T-helper 2 cell treated with Interferon-gamma antibody and Interleukin-4, amounts not matched to agents 100 ng/mL and 5 ng/mL, for 36 hours (primary cell): ENCODE measurements around the gene ZNF688. TPM values are rescaled to one million over a fixed set of nuclear protein-coding genes. Genes with fewer than 3 reads are reported as not detected.

Experiments
- intact Hi-C: fragments of 100-400 bp; cut with micrococcal nuclease; formaldehyde crosslinking; loops from one replicate; pipeline ENCODE4 v1.15.1; 2023
- total RNA-seq: library from RNA; stranded (reverse); gene quantifications from 2 replicates; pipeline ENCODE4 v1.2.3, GENCODE V29; 2022

The ZNF688 gene
- total RNA-seq, 1 donor from 2014 or later: 13.9 TPM

DNA sequence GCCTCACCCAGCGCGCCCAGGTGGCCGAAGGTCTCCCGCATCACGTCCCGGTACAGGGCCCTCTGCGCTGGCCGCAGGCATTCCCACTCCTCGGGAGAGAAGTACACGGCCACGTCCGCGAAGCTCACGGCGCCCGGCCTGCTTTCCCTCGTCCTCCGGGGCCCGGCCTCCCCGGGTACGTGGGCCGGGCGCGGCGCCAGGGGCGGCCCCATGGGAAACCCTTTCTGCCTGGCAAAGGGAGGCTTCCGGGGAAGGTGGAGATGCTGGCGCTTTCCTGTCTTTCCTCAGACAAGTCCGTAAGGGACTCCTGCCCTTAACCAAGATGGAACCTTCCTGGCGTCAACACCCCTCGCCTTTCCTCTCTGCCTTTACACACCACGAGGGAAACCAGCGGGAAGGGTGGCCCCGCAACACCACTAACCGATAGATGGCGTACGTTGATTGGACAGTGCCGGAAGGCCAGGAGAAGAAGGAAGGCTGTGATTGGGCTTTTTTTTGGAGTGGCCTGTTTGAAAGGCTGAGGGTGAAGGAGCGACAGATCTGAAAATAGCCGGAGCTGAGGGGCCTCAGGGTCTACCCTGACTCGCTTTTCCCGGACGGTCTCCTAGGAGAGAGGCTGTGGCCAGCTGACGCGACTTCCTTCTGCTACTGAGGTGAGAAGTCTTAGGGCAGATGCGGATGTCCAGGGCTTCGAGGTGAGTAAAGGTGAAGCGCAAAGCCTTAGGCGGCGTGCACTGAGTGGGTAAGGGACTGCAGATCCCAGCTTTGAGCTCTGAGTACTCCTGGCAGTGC, 14.1 kb upstream of the ZNF688 start, which contains the start of gene ZNF785:
TSS of gene ZNF785 (minus strand) at position 298 of the 792 bp plus-strand sequence. CDS start at position 212, 86 bp downstream.
- intact Hi-C loops: loop anchor here (1.0 to 2.0 kb wide), 6 partner anchors 13 to 65 kb away; partner anchors contain the start of genes PRR14, ZNF747, ZNF764 and ZNF768

DNA sequence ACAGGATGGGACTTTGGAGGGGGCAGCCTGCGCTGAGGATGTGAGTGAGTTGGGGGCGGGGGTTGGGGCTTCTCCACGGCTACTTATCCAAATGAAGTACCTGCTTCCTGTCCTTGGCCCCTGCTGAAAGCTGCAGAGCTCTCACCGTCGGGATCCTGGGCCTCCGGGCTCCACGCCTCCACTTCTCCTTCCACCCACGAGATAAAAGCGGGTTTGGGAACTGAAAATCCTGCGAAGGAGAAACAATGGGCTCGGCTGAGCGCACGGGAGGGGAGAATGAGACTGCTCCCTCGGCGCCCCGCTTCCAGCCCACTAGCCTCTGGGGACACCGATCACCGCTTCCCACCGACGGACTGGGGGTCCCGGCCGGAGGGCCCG, 13.5 kb upstream of the ZNF688 start:
- intact Hi-C loops: loop anchor here (1.0 to 2.0 kb wide), 5 partner anchors 13 to 66 kb away; partner anchors contain the start of genes PRR14, ZNF747 and ZNF764

DNA sequence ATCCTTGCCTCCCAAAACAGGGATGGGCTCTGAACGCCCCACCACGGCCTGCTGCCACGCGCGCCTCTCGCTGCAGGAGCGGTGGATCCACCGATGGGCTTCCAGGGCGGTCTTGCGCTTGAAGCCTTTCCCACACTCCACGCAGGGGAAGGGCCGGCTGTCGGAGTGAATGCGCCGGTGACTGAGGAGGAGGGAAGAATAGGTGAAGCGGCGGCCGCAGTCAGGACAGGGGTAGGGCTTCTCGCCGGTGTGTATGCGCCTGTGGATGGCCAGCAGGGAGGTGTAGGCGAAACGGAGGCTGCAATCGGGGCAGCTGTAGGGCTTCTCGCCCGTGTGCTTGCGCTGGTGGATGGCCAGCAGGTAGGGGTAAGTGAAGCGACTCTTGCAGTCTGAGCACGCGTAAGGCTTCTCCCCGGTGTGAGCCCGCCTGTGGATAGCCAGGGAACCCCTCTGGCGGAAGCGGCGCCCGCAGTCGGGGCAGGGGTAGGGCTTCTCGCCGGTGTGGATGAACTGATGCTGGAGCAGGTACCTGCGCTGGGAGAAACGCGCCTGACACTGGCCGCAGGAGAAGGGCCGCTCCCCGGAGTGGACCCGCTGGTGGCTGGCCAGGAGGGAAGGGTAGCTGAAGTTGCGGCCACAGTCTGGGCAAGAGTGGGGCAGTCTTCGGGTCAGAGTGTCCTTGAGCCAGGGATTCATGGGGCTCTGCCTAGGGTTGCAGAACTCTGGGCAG, 11.3 kb upstream of the ZNF688 start:
- intact Hi-C loops: no loop called here

DNA sequence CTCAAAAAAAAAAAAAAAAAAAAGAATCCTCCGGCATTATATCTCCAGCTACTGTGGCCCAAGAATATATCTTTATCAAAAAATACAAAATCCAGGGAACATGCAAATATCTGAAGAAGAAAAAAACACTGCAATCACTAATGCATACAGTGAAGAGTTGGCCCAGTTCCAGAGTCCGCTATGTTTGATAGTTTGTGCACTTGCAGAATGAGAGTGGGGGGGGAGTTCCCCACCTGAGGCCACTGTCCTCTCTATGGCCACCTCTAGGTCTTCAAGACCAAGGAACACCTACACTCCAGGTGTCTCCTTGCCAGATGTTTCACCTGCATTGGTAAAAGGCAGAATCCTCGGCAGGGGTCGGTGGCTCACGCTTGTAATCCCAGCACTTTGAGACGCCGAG, 9.9 kb upstream of the ZNF688 start:
- intact Hi-C loops: no loop called here

DNA sequence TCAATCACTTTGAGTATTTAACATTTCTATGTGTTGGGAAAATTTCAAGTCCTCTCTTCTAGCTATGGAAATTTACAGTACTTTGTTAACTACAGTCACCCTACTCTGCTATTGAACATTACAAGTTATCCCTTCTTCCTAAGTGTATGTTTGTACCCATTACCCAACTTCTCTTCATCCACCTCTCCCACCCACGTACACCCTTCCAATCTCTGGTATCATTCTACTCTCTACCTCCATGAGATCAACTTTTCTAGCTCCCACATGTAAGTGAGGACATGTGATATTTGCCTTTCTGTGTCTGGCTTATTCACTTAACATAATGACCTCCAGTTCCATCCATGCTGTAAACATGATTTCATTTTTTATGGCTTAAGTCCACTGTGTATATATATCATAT, 3.2 kb upstream of the ZNF688 start:
- intact Hi-C loops: loop anchor here (5.0 kb wide), 1 partner anchor 348 kb away; the partner anchor contains the start of gene FBXL19

DNA sequence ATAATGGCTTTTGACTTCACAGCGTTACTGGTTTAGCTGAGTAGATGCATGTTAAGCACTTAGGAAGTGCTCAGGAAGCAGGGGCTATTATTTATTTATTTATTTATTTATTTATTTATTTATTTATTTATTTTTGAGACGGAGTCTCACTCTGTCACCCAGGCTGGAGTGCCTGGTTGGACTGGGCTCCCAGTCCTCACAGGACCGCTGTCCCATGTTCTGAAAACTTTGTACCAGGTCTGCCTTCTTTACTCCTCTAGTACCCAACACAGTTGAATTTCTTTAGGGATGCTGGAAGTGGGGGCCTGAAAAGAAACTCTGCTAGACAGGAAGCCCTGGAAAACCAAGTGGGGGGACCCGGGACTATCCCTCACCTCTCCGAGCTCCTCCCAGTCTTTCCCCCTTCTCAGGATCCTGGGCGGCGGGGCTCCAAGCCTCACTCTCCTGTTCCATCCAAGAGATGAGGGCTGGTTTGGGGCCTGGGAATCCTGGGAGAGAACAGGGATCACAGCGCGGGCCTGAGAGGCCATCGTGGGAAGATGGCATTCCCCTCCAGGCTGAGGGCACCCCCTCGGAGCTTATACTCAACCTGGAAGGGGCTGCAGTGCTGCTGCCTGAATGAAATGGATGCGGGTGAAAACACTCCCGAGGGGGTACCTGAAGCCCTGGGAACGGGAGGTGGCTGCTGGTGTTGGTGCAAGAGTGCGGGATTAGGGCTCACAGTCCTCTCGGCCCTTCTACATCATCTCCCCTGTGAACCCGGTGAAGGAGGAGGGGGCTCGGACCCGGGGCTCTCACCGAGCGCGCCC, 674 bp downstream of the ZNF688 start:
- intact Hi-C loops: loop anchor here (5.0 kb wide), 1 partner anchor 351 kb away; the partner anchor contains the start of gene FBXL19

DNA sequence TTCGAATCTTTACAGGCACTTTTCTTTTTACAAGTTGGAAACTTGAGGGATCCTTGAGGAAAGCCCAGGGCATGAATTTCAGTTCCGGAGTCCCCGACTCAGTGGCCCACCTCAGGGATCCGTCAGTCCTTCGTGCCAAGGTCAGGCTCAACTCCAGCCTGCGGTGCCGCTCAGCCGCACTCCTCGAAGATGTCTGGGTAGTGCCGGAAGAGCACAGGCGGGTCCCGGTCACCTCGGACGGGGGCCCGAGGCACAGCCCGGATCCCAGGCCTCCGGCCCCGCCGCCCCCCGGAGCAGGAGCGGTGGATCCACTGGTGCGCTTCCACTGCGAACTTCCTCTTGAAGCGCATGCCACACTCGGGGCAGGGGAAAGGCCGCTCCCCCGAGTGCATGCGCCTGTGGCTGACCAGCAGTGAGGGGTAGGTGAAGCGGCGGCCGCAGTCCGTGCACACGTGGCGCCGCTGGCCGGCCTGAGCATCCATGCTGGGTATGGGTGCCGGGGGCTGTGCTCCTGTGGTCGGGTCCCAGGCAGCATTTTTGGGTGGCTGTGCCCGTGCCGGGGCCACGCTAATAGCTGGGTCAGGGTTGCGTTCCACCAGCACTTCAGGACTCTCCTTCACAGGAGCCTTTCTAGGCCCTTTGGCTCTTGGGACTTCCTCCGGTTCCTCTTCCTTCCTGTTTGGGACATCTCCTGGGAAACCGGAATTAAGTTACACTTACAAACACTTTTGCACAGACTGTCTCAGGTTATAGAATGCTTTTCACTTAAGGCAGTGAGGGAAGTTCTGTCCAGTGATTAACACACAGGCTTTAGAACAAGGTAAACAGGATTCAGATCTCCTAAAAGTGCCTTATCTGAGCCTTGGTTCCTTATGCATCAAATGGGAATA, 1.5 kb downstream of the ZNF688 start:
- intact Hi-C loops: loop anchor here (5.0 kb wide), 2 partner anchors 352 to 503 kb away; partner anchors contain the start of genes ALDOA and FBXL19

DNA sequence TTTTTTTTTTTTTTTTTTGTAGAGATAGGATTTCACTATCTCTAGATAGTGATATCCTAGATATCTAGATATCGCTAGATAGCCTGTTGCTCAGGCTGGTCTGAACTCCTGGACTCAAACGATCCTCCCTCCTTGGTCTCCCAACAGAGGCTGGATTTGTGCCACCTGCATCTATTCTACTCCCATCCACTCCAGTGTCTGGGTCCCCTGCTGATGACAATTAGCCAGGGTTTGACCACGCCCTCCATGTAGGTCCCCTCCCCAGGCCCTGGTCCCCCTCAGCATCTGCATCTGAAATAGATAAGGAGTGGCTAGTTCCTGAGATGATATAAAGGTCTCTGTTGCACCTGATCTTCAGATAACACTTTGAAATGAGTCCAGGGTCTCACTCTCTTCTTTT, 2.2 kb downstream of the ZNF688 start:
- intact Hi-C loops: loop anchor here (5.0 kb wide), 1 partner anchor 502 kb away; the partner anchor contains the start of gene ALDOA

DNA sequence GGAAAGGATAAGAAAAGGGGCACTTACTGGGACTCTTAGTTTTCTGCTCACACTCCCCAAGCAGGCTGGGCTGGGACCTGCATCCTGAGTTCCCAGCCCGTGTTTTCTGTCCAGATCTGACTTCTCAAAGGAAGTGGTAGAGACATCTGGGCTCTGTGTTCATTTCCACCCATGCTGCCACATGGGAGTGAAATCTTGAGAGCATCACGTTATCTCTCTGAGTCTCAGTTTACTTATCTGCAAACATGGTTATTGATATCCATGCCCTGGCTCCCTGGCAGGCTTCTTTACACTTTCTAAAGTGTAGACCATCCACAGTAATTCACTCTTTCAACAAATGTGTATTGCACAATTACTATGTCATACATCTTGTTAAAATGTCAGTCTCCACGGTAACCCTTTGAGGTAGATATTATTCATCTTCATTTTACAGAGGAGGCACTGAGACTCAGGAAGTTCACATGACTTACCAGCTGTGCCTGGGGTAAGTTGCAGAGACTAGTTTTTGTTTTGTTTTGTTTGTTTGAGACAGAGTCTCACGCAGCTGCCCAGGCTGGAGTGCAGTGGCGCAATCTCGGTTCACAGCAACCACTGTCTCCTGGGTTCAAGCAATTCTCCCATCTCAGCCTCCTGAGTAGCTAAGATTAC, 3.4 kb downstream of the ZNF688 start:
- intact Hi-C loops: loop anchor here (5.0 kb wide), 1 partner anchor 501 kb away; the partner anchor contains the start of gene ALDOA

DNA sequence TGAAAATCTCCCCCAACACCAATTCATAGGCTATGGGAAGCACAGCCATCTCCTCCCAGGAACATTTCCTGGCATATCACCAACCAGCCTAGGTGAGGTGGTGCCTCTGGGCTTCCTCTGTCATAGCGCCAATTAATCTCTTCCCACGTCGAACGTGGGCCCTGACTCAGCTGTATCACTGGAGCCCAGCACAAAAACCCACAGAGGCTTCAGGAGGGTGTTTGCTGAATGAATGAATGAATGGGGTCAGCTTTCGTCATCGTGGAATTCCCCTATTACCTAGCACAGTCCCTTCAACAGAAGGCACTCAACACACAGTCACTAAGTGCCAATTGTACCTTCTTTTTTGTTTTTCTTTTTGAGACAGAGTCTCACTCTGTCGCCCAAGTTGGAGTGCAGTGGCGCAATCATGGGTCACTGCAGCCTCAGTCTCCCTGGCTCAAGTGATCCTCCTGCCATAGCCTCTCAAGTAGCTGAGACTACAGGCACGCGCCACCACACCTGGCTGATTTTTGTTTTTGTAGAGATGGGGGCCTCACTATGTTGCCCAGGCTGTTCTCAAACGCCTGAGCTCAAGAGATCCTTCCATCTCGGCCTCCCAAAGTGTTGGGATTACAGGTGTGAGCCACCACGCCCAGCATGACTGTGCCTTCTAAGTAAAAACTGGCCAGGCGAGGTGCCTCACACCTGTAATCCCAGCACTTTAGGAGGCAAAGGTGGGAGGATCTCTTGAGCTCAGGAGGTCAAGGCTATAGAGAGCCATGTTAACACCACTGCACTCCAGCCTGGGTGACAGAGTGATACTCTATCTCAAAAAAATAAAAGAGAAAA, 4.1 kb downstream of the ZNF688 start:
- intact Hi-C loops: loop anchor here (5.0 kb wide), 1 partner anchor 500 kb away; the partner anchor contains the start of gene ALDOA

DNA sequence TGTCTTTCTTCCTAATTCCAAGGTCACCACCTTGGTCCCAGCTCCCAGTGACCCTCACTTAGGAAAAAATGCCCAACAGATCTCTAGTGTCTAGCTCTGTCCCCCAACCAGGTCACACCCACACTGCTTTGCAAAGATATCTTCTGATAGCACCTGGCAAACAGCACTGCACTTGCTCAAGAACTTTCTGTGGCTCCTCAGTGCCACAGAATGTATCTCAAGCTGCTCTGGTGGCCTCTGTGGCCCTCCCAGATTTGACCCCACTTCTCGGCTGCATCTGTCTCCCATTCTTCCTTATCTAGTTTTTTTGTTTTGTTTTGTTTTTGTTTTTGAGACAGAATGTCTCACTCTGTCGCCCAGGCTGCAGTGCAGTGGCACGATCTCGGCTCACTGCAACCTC, 5.0 kb downstream of the ZNF688 start:
- intact Hi-C loops: loop anchor here (5.0 kb wide), 1 partner anchor 499 kb away; the partner anchor contains the start of gene ALDOA

DNA sequence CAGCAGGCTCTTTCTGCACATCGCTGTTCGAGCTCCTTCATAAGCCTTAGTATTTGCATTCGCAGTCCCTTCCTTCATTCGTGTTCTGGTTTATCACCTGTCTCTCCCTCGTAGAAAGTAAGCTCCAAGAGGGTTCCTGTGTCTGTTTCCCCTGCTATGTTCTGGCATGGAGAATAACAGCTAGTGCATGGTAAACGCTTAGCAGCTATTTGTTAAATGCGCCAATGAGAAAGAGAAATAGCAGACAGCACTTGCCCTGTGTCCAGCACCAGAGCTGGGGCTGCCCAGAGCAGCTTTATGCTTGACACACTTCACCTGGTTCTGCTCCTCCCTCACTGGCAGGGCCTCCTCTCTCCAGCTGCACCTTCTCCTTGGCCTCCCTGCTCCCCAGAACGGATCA, 5.5 kb downstream of the ZNF688 start:
- intact Hi-C loops: loop anchor here (5.0 kb wide), 1 partner anchor 499 kb away; the partner anchor contains the start of gene ALDOA

DNA sequence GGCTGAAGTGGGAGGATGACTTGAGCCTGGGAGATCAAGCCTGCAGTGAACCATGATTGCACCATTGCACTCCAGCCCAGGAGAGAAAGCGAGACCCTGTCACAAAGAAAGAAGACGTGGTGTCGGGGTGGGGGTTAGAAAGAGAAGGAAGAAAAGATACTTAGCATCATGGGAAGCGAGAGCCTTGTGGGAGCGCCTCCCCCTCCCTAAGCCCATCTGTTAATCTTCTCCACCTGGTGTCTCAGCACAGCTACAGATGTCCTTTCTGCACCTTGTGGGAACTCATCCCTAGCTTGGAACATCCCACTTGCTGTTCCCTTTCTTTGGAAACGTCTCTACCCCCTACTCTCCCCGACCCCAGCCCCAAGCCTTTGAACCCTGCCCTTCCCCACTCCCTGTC, 6.0 kb downstream of the ZNF688 start:
- intact Hi-C loops: loop anchor here (5.0 kb wide), 1 partner anchor 498 kb away; the partner anchor contains the start of gene ALDOA

DNA sequence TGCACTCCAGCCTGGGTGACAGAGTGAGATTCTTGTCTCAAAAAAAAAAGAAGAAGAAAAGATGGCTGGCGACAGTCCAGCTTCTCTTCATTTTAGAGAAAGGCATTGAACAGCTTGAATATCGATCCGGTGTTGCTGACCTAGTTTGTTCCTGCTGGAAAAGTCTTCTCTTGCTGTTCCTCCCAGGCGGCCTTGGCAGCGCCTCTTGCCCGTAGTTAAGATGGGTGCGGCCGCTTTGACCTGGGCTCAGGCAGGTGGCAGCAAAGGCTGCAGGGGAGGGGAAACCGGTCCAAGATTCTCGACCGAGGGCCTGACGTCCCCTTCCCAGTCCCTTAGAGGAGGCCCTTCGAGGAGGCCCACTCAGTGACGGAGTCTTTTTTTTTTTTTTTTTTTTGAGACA, 9.5 kb downstream of the ZNF688 start:
- intact Hi-C loops: no loop called here

DNA sequence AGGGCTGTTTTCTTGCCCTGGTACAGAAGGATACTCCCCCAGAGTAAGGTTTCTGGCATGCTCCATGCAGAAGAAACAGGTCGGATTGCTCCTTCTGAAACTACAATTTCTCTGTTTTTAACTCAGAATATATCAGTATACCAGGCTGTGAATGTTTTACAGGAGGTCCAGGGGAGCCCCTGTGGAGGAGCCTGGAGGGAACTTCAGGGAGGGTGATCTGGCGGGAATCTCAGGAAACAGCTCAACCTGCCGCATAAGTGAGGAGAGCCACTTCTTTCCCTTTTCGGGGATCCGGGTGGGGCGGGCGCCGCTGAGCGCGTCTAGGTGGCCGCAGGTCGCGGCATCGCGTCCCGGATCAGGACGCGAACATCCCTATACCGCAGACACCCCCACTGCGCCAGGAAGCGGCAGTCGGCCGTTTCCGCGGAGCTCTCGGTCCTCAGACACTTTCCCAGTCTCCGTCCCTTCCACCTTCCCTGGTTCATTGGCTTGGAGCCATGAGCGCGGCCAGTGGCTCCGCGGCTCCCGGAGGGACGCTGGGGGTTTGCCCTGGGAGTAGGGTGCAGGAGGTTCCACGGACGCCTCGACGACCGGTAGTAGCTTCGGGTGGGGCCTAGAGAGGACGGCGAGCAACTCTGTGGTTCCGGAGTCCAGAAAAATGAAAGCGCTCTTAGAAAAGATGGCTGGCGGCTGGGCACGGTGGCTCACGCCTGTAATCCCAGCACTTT, 10.3 kb downstream of the ZNF688 start:
- intact Hi-C loops: no loop called here

DNA sequence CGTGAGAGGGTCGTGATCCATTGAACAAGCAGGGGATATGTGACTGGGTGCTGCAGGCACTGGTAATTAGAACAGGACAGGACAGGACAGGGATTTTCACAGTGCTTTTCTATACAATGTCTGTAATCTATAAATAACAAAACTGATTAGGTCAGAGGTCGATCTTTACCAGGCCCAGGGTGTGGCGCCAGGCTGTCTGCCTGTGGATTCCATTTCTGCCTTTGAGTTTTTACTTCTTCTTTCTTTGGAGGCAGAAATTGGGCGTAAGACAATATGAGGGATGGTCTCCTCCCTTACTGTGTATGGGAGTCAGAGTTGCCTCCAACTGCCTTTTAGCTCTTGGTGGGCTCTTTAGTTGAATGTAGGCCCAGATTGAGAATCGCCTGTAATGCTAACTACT, 11.8 kb downstream of the ZNF688 start:
- intact Hi-C loops: loop anchor here (2.0 kb wide), 1 partner anchor 33 kb away; the partner anchor contains the start of gene ZNF768

DNA sequence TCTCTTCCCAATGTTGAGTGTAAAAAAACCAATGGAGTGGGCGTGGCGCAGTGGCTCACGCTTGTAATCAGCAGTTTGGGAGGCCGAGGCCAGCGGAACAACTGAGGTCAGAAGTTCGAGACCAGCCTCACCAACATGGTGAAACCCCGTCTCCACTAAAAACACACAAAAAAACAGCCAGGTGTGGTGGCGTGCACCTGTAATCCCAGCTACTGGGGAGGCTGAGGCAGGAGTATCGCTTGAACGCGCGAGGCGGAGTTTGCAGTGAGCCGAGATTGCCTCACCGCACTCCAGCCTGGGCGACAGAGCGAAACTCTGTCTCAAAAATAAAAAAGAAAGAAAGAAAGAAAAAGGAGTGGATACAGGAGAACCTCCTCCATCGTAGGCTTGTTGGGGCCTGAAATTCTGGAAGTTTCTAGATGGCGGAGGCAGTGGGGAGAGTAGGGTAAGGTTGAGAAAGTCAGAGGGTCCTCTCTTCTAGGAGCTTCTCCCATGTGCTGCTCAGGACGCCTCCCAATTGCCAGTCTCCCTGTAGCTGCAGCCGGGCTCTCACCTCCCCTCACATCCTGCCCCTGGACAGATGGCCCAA, 12.6 kb downstream of the ZNF688 start:
- intact Hi-C loops: loop anchor here (1.0 to 2.0 kb wide), 7 partner anchors 13 to 135 kb away; partner anchors contain the start of genes FBRS, PRR14, ZNF768 and ZNF785
